Calu3 (cell line): ENCODE data around the gene WASHC4. TPM values are rescaled to one million over a fixed set of nuclear protein-coding genes. Genes with fewer than 3 reads are reported as not detected.

Experiments
- Bru-seq: library from RNA; stranded (reverse); fragments of 400-500 nt; gene quantifications from one replicate; lab custom pipeline; 2021; lab: Mats Ljungman, UMichigan
- BruChase-seq, 2 experiments: library from RNA; stranded (reverse); fragments of 400-500 nt; gene quantifications; one replicate each; lab custom pipeline; 2021; lab: Mats Ljungman, UMichigan
- BruUV-seq: library from RNA; stranded (reverse); fragments of 400-500 nt; replicated peaks from 2 replicates; lab custom pipeline; 2021; lab: Mats Ljungman, UMichigan
- CTCF ChIA-PET: fragments of 300-600 bp; sonication (Branson Sonifier 250); formaldehyde crosslinking; loops from one replicate; lab custom pipeline; 2022; ENCODE audit warnings: antibody characterized with exemption; lab: Charles Lee
- DNase-seq: peaks from one replicate; pipeline ENCODE4 v3.0.0; 2022
- H3K27ac Mint-ChIP-seq: one replicate; pipeline ENCODE4 v1.8.0; 2022; ENCODE audit warnings: mixed read lengths; ENCODE audit not compliant: unreplicated experiment
- H3K27me3 Mint-ChIP-seq: one replicate; pipeline ENCODE4 v1.8.0; 2022; ENCODE audit warnings: mixed read lengths; ENCODE audit not compliant: unreplicated experiment
- H3K36me3 Mint-ChIP-seq: one replicate; pipeline ENCODE4 v1.8.0; 2022; ENCODE audit warnings: mild to moderate bottlenecking, moderate library complexity, mixed read lengths; ENCODE audit not compliant: insufficient read depth, unreplicated experiment
- H3K4me1 Mint-ChIP-seq: one replicate; pipeline ENCODE4 v1.8.0; 2022; ENCODE audit warnings: mild to moderate bottlenecking, low read depth, mixed read lengths; ENCODE audit not compliant: unreplicated experiment
- H3K4me3 Mint-ChIP-seq: one replicate; pipeline ENCODE4 v1.8.0; 2022; ENCODE audit warnings: mild to moderate bottlenecking, low read depth, moderate library complexity, mixed read lengths; ENCODE audit not compliant: unreplicated experiment
- H3K9me3 Mint-ChIP-seq: one replicate; pipeline ENCODE4 v1.8.0; 2022; ENCODE audit warnings: low read depth, mixed read lengths; ENCODE audit not compliant: unreplicated experiment
- intact Hi-C: fragments of 100-400 bp; cut with micrococcal nuclease; formaldehyde crosslinking; loops from one replicate; pipeline ENCODE4 v1.10.0; 2022; ENCODE audit not compliant: unreplicated experiment
- long read RNA-seq: library from polyadenylated mRNA; stranded (forward); transcript quantifications from one replicate; pipeline ENCODE4 v2.0.0, GENCODE V29; 2022
- total RNA-seq: library from RNA; stranded (reverse); gene quantifications from 2 replicates; pipeline ENCODE4 v1.2.3, GENCODE V29; 2022
- TF ChIP-seq, protein P1 (sequence below): fragments of 200-600 bp; IDR thresholded peaks from one replicate; pipeline ENCODE4 v1.8.0; 2022; ENCODE audit warnings: antibody characterized with exemption; ENCODE audit not compliant: unreplicated experiment

The WASHC4 gene, protein sequence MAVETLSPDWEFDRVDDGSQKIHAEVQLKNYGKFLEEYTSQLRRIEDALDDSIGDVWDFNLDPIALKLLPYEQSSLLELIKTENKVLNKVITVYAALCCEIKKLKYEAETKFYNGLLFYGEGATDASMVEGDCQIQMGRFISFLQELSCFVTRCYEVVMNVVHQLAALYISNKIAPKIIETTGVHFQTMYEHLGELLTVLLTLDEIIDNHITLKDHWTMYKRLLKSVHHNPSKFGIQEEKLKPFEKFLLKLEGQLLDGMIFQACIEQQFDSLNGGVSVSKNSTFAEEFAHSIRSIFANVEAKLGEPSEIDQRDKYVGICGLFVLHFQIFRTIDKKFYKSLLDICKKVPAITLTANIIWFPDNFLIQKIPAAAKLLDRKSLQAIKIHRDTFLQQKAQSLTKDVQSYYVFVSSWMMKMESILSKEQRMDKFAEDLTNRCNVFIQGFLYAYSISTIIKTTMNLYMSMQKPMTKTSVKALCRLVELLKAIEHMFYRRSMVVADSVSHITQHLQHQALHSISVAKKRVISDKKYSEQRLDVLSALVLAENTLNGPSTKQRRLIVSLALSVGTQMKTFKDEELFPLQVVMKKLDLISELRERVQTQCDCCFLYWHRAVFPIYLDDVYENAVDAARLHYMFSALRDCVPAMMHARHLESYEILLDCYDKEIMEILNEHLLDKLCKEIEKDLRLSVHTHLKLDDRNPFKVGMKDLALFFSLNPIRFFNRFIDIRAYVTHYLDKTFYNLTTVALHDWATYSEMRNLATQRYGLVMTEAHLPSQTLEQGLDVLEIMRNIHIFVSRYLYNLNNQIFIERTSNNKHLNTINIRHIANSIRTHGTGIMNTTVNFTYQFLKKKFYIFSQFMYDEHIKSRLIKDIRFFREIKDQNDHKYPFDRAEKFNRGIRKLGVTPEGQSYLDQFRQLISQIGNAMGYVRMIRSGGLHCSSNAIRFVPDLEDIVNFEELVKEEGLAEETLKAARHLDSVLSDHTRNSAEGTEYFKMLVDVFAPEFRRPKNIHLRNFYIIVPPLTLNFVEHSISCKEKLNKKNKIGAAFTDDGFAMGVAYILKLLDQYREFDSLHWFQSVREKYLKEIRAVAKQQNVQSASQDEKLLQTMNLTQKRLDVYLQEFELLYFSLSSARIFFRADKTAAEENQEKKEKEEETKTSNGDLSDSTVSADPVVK
- total RNA-seq (70.1 and 73.0 TPM in 2 replicates), Bru-seq, nascent RNA (percentile 96 among the genes with signal in this experiment), BruChase-seq, experiment 1, labeled RNA remaining after a 6-hour chase (percentile 92 among the genes with signal in this experiment), BruChase-seq, experiment 2, labeled RNA remaining after a 2-hour chase (percentile 94 among the genes with signal in this experiment)
- long read RNA-seq, full-length matches to known transcripts, result 25 of 54 reads
- long read RNA-seq, partial matches to known transcripts, result 6 of 54 reads
- long read RNA-seq, other reads (novel, unspliced or antisense), result 23 of 54 reads

DNA sequence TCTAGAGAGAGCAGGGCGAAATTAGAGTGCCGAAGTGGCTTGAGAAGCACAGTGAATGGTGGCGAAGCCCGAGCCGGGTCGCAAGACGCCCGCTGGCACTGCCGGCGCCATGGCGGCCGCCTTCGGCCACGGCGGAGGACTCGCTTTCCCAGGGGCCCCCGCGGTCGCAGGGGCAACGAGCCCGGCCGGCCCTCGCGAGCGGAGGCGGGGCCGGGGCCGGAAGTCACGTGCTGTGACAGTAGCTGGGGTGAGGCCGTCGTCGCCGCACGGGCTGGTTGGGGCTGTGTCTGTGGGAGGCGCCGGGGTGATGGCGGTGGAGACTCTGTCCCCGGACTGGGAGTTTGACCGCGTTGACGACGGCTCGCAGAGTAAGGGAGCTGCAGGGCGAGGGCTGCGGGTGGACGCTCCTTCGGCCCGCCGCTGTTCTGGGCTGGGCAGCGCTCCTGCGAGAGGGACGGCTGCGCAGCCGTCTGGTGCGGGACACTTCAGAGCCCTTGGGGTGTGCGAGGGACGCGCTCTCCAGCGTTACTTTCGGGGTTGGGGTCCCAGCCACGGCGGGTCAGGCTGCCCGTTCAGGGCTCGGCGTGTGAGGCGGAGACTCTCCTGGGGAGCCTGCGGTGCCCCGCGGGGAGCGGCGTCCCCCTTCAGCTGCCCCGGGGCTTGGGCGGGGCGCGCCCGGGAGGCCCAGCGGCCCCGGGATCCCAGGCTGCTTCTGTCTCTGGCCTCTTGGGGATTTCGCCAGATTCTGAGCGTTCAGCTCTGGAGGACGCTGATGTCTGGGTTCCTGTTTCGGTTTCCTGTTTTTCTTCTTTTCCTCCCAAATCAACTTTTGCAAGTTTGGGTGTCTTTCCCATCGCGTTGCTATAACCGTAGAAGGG, at the start of gene WASHC4:
Gene WASHC4, plus strand, starts transcription at position 238 of the 878 bp plus-strand sequence. Its CDS starts 70 bp downstream, at position 308.
- Mint-ChIP-seq H3K27me3 (no peaks in the 10 kb centered on the region), H3K27ac (peak within 1 kb of the TSS; percentile 97), H3K4me3 (peak within 1 kb of the TSS; percentile 98), H3K4me1 (peaks cover 29% of the 10 kb centered on the region), H3K9me3 (no peaks in the 10 kb centered on the region), H3K36me3 (peaks cover 48% of the 10 kb centered on the region)
- TF ChIP-seq, protein P1, sequence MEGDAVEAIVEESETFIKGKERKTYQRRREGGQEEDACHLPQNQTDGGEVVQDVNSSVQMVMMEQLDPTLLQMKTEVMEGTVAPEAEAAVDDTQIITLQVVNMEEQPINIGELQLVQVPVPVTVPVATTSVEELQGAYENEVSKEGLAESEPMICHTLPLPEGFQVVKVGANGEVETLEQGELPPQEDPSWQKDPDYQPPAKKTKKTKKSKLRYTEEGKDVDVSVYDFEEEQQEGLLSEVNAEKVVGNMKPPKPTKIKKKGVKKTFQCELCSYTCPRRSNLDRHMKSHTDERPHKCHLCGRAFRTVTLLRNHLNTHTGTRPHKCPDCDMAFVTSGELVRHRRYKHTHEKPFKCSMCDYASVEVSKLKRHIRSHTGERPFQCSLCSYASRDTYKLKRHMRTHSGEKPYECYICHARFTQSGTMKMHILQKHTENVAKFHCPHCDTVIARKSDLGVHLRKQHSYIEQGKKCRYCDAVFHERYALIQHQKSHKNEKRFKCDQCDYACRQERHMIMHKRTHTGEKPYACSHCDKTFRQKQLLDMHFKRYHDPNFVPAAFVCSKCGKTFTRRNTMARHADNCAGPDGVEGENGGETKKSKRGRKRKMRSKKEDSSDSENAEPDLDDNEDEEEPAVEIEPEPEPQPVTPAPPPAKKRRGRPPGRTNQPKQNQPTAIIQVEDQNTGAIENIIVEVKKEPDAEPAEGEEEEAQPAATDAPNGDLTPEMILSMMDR, result no peak
- peak; percentile 98 for DNase-seq
- intact Hi-C loops, result no loop called here
- BruUV-seq, result no TSS peak
- CTCF ChIA-PET, result interaction anchor here (0.5 to 1.4 kb wide), 2 partner anchors 16 to 23 kb away, joined by 3 to 4 read pairs; partner anchors contain the start of gene ALDH1L2

DNA sequence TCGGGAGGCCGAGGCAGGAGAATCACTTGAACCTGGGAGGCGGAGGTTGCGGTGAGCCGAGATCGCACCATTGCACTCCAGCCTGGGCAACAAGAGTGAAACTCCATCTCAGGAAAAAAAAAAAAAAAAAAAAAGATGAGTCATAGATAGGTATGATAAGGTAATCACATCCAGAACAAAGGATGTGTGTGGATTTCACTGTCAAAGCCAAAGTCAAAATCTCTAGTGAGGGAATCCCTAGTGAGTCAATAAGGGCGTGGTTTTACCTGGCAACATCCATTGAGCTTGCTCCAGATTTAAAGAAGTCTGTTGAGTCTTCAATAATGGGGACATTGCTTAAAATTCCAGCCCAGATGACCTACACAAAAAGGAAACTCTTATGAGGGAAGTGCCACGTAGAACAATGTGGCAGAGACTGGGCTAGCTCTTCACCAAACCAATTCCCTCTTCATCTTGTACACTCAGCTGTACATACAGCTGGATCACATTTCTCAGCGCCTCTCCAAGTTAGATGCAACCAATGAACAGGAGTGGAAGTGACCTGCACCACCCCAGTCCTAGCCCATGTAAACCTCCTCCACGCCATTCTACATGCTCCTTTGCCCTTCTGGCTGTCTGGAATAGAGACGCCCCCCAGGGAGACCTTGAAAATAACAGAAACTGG, 46.7 kb upstream of the WASHC4 start:
- peaks cover 8% of the 10 kb centered on the region for H3K4me1 Mint-ChIP-seq
- no peak overlapping the region for H3K27ac Mint-ChIP-seq
- TF ChIP-seq, protein P1, result no peak
- CTCF ChIA-PET, result interaction anchor here (0.6 to 0.9 kb wide), 3 partner anchors 20 to 514 kb away, joined by 3 to 6 read pairs (median 3); no protein-coding TSS in a partner anchor
- peaks cover 20% of the 10 kb centered on the region for H3K36me3 Mint-ChIP-seq
- no peak for DNase-seq
- no peak overlapping the region for H3K4me3 Mint-ChIP-seq
- BruUV-seq, result no TSS peak
- intact Hi-C loops, result no loop called here
- peaks cover 5% of the 10 kb centered on the region for H3K9me3 Mint-ChIP-seq
- no peaks in the 10 kb centered on the region for H3K27me3 Mint-ChIP-seq

DNA sequence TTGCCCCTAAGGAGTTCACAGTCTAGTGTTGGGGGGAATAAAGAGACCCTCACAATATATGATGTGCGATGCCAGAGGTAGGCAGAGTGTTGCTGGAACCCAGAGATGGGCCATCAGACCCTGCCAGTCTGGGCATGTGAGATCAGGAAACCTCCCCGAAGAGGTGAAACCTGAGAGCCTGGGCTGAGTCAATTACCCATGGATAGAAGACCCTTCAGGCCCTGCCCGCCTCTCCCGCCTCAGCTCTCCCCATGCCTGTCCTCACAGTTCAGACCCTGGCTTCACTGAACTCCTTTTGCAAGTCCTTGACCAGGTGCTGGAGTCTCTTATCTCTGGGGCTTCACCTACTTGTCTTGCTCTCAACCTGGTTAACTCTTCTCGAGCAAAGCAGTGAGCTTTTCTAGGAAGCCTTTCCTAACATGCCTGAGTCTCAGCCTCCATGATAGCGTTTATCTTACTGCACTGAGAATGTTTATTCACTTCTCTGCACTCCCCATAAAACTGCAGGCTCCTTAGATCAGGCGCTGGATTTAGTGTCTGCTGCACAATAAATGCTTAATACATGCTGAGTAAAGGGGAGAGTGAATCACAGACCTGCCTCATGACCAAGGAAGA, 42.9 kb upstream of the WASHC4 start:
- Mint-ChIP-seq H3K4me1 (peaks cover 8% of the 10 kb centered on the region), H3K4me3 (no peak overlapping the region), H3K36me3 (peaks cover 25% of the 10 kb centered on the region), H3K9me3 (no peaks in the 10 kb centered on the region), H3K27ac (no peak overlapping the region), H3K27me3 (no peaks in the 10 kb centered on the region)
- DNase-seq, result no peak
- no TSS peak for BruUV-seq
- CTCF ChIA-PET, result no interaction called here
- intact Hi-C loops, result no loop called here
- TF ChIP-seq, protein P1, result no peak
